A673 (cell line): ENCODE results near the gene KIDINS220.

Experiments
- CTCF ChIP-seq: fragments of 300-800, 200-600 bp; sonication (generic); conservative IDR thresholded peaks from 2 replicates; pipeline ENCODE4 v1.5.1; 2017; ENCODE audit warnings: low read depth, mild to moderate bottlenecking, antibody characterized with exemption, low read length, moderate library complexity, mixed read lengths
- EZH2 ChIP-seq: fragments of 200-600 bp; sonication (generic); IDR thresholded peaks from 2 replicates; pipeline ENCODE4 v1.6.1; 2017; ENCODE audit warnings: borderline replicate concordance, low read depth, mild to moderate bottlenecking, mixed read lengths, antibody characterized with exemption, low read length; ENCODE audit not compliant: poor library complexity, severe bottlenecking

- no peak for TF ChIP-seq CTCF
- no peak for TF ChIP-seq EZH2
Observed at GRCh38 chr2:8877894-8878293, 40.5 kb upstream of the KIDINS220 start.
